D721Med (cell line): ENCODE results near the gene PASD1.

Experiments used
- DNase-seq: peaks from one replicate; pipeline ENCODE4 v3.0.0; 2011; ENCODE audit warnings: low spot score; ENCODE audit not compliant: insufficient read length
- FAIRE-seq: peaks from 2 replicates; lab custom pipeline; 2011; peaks lifted over from hg19 to GRCh38; lab: Jason Lieb, UNC
- CTCF ChIP-seq: IDR thresholded peaks from 2 replicates; pipeline ENCODE4 v1.5.1; 2012; ENCODE audit warnings: mild to moderate bottlenecking, control low read depth; ENCODE audit not compliant: insufficient read depth; ENCODE audit errors: missing control alignments

PASD1 gene

DNA sequence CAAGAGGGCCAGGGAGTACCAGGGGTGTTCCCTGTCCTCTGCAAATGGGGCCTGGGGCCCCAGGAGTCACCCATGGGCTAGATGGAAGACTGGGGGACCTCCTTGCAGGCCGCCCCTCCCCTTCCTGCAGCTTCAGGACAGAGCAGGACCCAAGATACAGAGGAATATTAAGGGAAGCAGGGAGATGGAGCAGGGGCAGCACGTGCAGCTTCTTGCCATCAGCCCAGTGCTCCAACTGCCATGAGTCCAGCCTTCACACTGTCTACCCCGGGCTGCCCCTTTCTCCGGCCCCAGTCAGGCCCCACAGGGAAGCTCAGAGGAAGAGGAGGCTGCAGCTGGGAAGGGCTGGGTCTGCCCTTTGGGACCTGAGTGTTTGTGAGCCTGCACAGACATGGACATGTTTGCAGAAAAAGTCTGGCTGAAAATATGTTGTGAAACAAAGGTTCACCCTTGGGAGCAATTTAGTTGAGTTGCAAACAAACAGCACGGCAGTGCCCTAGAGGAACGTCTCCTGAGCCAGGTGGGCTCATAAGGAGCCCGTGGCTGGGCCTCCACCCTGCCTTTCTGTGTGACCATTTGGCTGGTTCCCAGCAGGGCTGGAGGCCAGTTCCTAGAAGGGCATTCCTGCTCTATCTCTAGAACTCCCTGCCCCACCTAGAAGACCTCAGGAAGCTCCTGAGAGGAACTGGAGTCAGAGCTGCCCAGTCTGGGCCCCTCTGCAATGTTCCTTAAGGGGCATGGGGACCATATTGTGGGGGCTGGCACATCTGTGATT, 161.3 kb downstream of the PASD1 start:
- FAIRE-seq (no peak), DNase-seq (no peak)
- TF ChIP-seq CTCF = no peak

DNA sequence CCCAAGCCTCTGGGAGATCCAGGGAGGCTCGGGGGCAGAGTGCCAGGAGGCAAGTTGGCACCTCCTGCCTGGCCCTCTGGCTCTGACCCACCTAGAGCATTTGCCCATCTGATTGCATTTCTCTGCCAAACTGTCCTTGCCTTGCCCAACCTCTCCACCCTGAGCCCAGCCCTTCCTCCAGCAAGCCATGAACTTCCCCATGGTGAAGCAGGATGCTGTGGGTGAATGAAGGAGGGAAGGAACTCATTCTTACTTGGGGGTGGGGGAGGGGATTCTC, 161.8 kb downstream of the PASD1 start:
- DNase-seq (no peak), FAIRE-seq (no peak)
- no peak for TF ChIP-seq CTCF
